Measurements from ENCODE around the gene PDK2. TPM values are rescaled to one million over a fixed set of nuclear protein-coding genes. Genes with fewer than 3 reads are reported as not detected.
"Not testable (repeated sequence)": the region's sequence is repeated elsewhere in the genome, so short reads cannot be mapped to it uniquely, and the experiment has no call there.

PDK2 gene
- total and polyA plus RNA-seq, 12 donors, result 88.1 to 337 (median 225) TPM

- Histone ChIP-seq H3K36me3 (no peaks in the 10 kb centered on the region), H3K4me1 (peaks cover 48 to 95% (median 88%) of the 10 kb centered on the region in 9 donors), H3K27me3 (peaks cover 0 to 30% (median 0%) of the 10 kb centered on the region in 7 donors), H3K4me3 (no peak overlapping the region), H3K9me3 (no peaks in the 10 kb centered on the region), H3K27ac (peak overlapping the region; percentile 2 to 97 (median 86))
- no peak for DNase-seq
- intact Hi-C loops (cut with DNase I), result loop anchor here in 2 of 10 donors (5.0 kb wide), 1 partner anchor 33 kb away; no protein-coding TSS in a partner anchor
- ATAC-seq, result no peak
- TF ChIP-seq CTCF (IDR thresholded peaks at IDR 0.05), result no peak
- WGBS, 2 donors, result 41 to 42% methylated on average over 4 of the region's 4 CpGs
Measured at GRCh38 chr17:50059256-50059655, 35.9 kb upstream of the PDK2 start.

- intact Hi-C loops (cut with DNase I), result loop anchor here in 2 of 10 donors (5.0 kb wide), 1 partner anchor 32 kb away; no protein-coding TSS in a partner anchor
- no peak for TF ChIP-seq CTCF (IDR thresholded peaks at IDR 0.05)
- Histone ChIP-seq H3K36me3 (no peaks in the 10 kb centered on the region), H3K4me1 (peaks cover 54 to 95% (median 88%) of the 10 kb centered on the region in 9 donors), H3K9me3 (no peaks in the 10 kb centered on the region), H3K27me3 (peaks cover 0 to 25% (median 0%) of the 10 kb centered on the region in 7 donors), H3K27ac (peak overlapping the region in 9 of 10 donors; percentile 77 to 97 (median 89)), H3K4me3 (peak overlapping the region in 1 of 10 donors; percentile 7)
- DNase-seq (no peak), ATAC-seq (no peak)
- 26 to 39% methylated on average over 5 of the region's 5 CpGs for WGBS, 2 donors
Measured at GRCh38 chr17:50059759-50060273, 35.3 kb upstream of the PDK2 start.

GRCh38 chr17:50060951-50061712 is 34.0 kb upstream of the PDK2 start:
- TF ChIP-seq CTCF (IDR thresholded peaks at IDR 0.05), result peak in 1 of 9 donors; percentile 6
- intact Hi-C loops (cut with DNase I), result no loop called here
- Histone ChIP-seq H3K9me3 (no peaks in the 10 kb centered on the region), H3K4me3 (peak overlapping the region in 8 of 10 donors; percentile 1 to 37 (median 15)), H3K27ac (peak overlapping the region; percentile 72 to 97 (median 90)), H3K4me1 (peaks cover 57 to 100% (median 92%) of the 10 kb centered on the region in 9 donors), H3K27me3 (peaks cover 0 to 11% (median 0%) of the 10 kb centered on the region in 7 donors), H3K36me3 (no peaks in the 10 kb centered on the region)
- WGBS, 2 donors, result 52 to 60% methylated on average over 9 of the region's 9 CpGs
- ATAC-seq, result peak; percentile 63 to 88 (median 78)
- peak; percentile 83 to 91 for DNase-seq

- intact Hi-C loops (cut with DNase I); H3K36me3 ChIP-seq; DNase-seq; ATAC-seq; H3K27me3 ChIP-seq; H3K9me3 ChIP-seq: not testable (repeated sequence)
- Histone ChIP-seq H3K27ac (peak overlapping the region; percentile 72 to 97 (median 90)), H3K4me3 (peak overlapping the region in 8 of 10 donors; percentile 3 to 37 (median 22)), H3K4me1 (peaks cover 57 to 100% (median 89%) of the 10 kb centered on the region in 9 donors)
- WGBS, 2 donors, result 71 to 77% methylated on average over 10 of the region's 10 CpGs
Measured at GRCh38 chr17:50061713-50062045, 33.5 kb upstream of the PDK2 start.

Data from heart right ventricle (tissue), 16 donors.